Sigmoid colon (tissue), 7 donors: ENCODE results near the gene DPF1. TPM values are rescaled to one million over a fixed set of nuclear protein-coding genes. Genes with fewer than 3 reads are reported as not detected.

Source experiments
- DNase-seq: peaks from one replicate; pipeline ENCODE4 v3.0.0-alpha.2; 2019
- H3K27ac ChIP-seq, 4 donors: fragments of 200-600 bp; sonication (generic); one replicate each; pipeline ENCODE4 v1.5.1; 2016 to 2019; ENCODE audit warnings: mild to moderate bottlenecking in 1 of 4
- H3K27me3 ChIP-seq, 3 donors: fragments of 200-600 bp; sonication (generic); one replicate each; pipeline ENCODE4 v1.5.1; 2019; ENCODE audit warnings: mild to moderate bottlenecking in 1 of 3
- H3K36me3 ChIP-seq, 4 donors: fragments of 200-600 bp; sonication (generic); one replicate each; pipeline ENCODE4 v1.5.1; 2016 to 2019
- H3K4me1 ChIP-seq, 4 donors: fragments of 200-600 bp; sonication (generic); one replicate each; pipeline ENCODE4 v1.5.1; 2017 to 2019
- H3K4me3 ChIP-seq, 4 donors: fragments of 200-600 bp; sonication (generic); one replicate each; pipeline ENCODE4 v1.5.1; 2017 to 2019; ENCODE audit warnings: mild to moderate bottlenecking in 2 of 4, moderate library complexity in 1 of 4
- H3K9me3 ChIP-seq, 4 donors: fragments of 200-600 bp in 3 of 4; sonication (generic) in 3 of 4; one replicate each; pipeline versions ENCODE4 v1.5.1 to v1.6.1; 2013 to 2019
- CTCF ChIP-seq, 4 experiments: fragments of 450-650 bp in 3 of 4; fragments of 200-600 bp in 1 of 4; IDR thresholded peaks; one replicate each; pipeline ENCODE4 v1.5.1; 2016 to 2019; ENCODE audit warnings: antibody characterized with exemption in 4 of 4, mild to moderate bottlenecking in 3 of 4, moderate library complexity in 2 of 4
- EP300 ChIP-seq, 4 donors: sonication (generic); formaldehyde crosslinking; IDR thresholded peaks; one replicate each; pipeline ENCODE4 v1.6.1; 2017; ENCODE audit warnings: antibody characterized with exemption in 4 of 4
- POLR2A ChIP-seq, 2 donors: fragments of 450-650 bp; IDR thresholded peaks; one replicate each; pipeline ENCODE4 v1.6.1; 2016; ENCODE audit warnings: antibody characterized with exemption in 2 of 2, mild to moderate bottlenecking in 2 of 2, moderate library complexity in 2 of 2
- POLR2AphosphoS5 ChIP-seq, 4 donors: sonication (generic); formaldehyde crosslinking; IDR thresholded peaks; one replicate each; pipeline ENCODE4 v1.6.1; 2017; ENCODE audit warnings: antibody characterized with exemption in 4 of 4
- WGBS, 2 donors: extraction: QIAGEN DNeasy Blood & Tissue Kit; methylation state at CpG; one replicate each; pipeline ENCODE4 v1.1.7; 2013; 5-methylcytosine and 5-hydroxymethylcytosine counted together
- intact Hi-C: fragments of 100-400 bp; cut with DNase I; formaldehyde crosslinking; loops from one replicate; pipeline ENCODE4 v1.15.1; 2023
- polyA plus RNA-seq, 3 donors: library from polyadenylated mRNA; stranded (reverse); fragments of 200-250 nt; gene quantifications; one replicate each; pipeline ENCODE4 v1.2.3, GENCODE V29; 2013
- total RNA-seq, 4 donors: library from RNA; depleted of rRNA; stranded (reverse); fragments of >200 nt; gene quantifications; one replicate each; pipeline ENCODE4 v1.1.0, GENCODE V29; 2016
- donor health status: healthy with polysubstance abuse.
- donor health status: Bipolar disorder and iron deficiency.
- donor health status: healthy.

The DPF1 gene
- total RNA-seq (not detected), polyA plus RNA-seq (1 to 10 TPM in 1 of 3 donors, under 1 TPM in 1, not detected in 1; 0.12 to 1.4 TPM)

- no peak for DNase-seq
- peaks cover 35 to 94% (median 70%) of the 10 kb centered on the region in 3 donors for H3K27me3 ChIP-seq
- peak within 1 kb of the TSS in 3 of 4 donors; percentile 18 to 45 (median 40) for H3K4me3 ChIP-seq
- H3K9me3 ChIP-seq = no peaks in the 10 kb centered on the region
- H3K4me1 ChIP-seq = peaks cover 0 to 23% (median 22%) of the 10 kb centered on the region in 4 donors
- 2 to 3% methylated on average over 61 of the region's 61 CpGs for WGBS, 2 donors
- intact Hi-C loops = loop anchor here (10.0 kb wide), 1 partner anchor 319 kb away; the partner anchor contains the start of genes SIPA1L3 and WDR87
- no peaks in the 10 kb centered on the region for H3K36me3 ChIP-seq
- no peak within 1 kb of the TSS for H3K27ac ChIP-seq
- TF ChIP-seq CTCF (IDR thresholded peaks at IDR 0.05) = no peak
- TF ChIP-seq EP300 (IDR thresholded peaks at IDR 0.05) = no peak
- TF ChIP-seq POLR2AphosphoS5 (IDR thresholded peaks at IDR 0.05) = no peak
- no peak for TF ChIP-seq POLR2A (IDR thresholded peaks at IDR 0.05)
Measured at GRCh38 chr19:38224014-38224862, at the start of gene DPF1. Gene DPF1, minus strand, starts transcription at chr19:38224222. Its CDS starts 80 bp downstream, at chr19:38224142.

GRCh38 chr19:38273499-38273898, 49.5 kb upstream of the DPF1 start:
- peaks cover 0 to 55% (median 49%) of the 10 kb centered on the region in 4 donors for H3K4me1 ChIP-seq
- H3K4me3 ChIP-seq = no peak overlapping the region
- WGBS, 2 donors = 15 to 61% methylated on average over 2 of the region's 2 CpGs
- H3K36me3 ChIP-seq = no peaks in the 10 kb centered on the region
- no peaks in the 10 kb centered on the region for H3K27me3 ChIP-seq
- intact Hi-C loops = no loop called here
- peak; percentile 28 for DNase-seq
- no peaks in the 10 kb centered on the region for H3K9me3 ChIP-seq
- peak overlapping the region in 3 of 4 donors; percentile 38 to 61 (median 57) for H3K27ac ChIP-seq
- TF ChIP-seq CTCF (IDR thresholded peaks at IDR 0.05) (no peak), EP300 (IDR thresholded peaks at IDR 0.05) (no peak), POLR2AphosphoS5 (IDR thresholded peaks at IDR 0.05) (no peak), POLR2A (IDR thresholded peaks at IDR 0.05) (no peak)

- WGBS, 2 donors = 68 to 89% methylated on average over 5 of the region's 5 CpGs
Measured at GRCh38 chr19:38270587-38271167, 46.7 kb upstream of the DPF1 start.

GRCh38 chr19:38268539-38268938, 44.5 kb upstream of the DPF1 start:
- no peak for DNase-seq
- intact Hi-C loops = no loop called here
- no peaks in the 10 kb centered on the region for H3K9me3 ChIP-seq
- no peak overlapping the region for H3K4me3 ChIP-seq
- H3K4me1 ChIP-seq = peaks cover 0 to 37% (median 33%) of the 10 kb centered on the region in 4 donors
- no peaks in the 10 kb centered on the region for H3K36me3 ChIP-seq
- 36 to 84% methylated on average over 8 of the region's 8 CpGs for WGBS, 2 donors
- H3K27ac ChIP-seq = peak overlapping the region in 2 of 4 donors; percentile 13 to 22
- no peaks in the 10 kb centered on the region for H3K27me3 ChIP-seq
- TF ChIP-seq EP300 (IDR thresholded peaks at IDR 0.05) (no peak), POLR2AphosphoS5 (IDR thresholded peaks at IDR 0.05) (no peak), POLR2A (IDR thresholded peaks at IDR 0.05) (no peak), CTCF (IDR thresholded peaks at IDR 0.05) (no peak)

More at GRCh38 chr19:38270587-38271167, 46.7 kb upstream of the DPF1 start:
- Histone ChIP-seq H3K9me3 (no peaks in the 10 kb centered on the region), H3K27ac (peak overlapping the region in 2 of 4 donors; percentile 25 to 42), H3K36me3 (no peaks in the 10 kb centered on the region), H3K4me3 (no peak overlapping the region), H3K4me1 (peaks cover 0 to 44% (median 35%) of the 10 kb centered on the region in 4 donors), H3K27me3 (no peaks in the 10 kb centered on the region)
- intact Hi-C loops = no loop called here
- no peak for DNase-seq
- TF ChIP-seq CTCF (IDR thresholded peaks at IDR 0.05) (no peak), EP300 (IDR thresholded peaks at IDR 0.05) (no peak), POLR2AphosphoS5 (IDR thresholded peaks at IDR 0.05) (no peak), POLR2A (IDR thresholded peaks at IDR 0.05) (no peak)
